GM18858 (cell line): ENCODE data around the gene CATSPER4.
A peak's percentile ranks its signal among the peaks of the same experiment; 100 is the strongest.

Experiments used
- ATAC-seq: cut with Tn5 transposase; IDR thresholded peaks from one replicate; pipeline ENCODE4 v1.9.1; 2021; ENCODE audit not compliant: unreplicated experiment

The CATSPER4 gene

DNA sequence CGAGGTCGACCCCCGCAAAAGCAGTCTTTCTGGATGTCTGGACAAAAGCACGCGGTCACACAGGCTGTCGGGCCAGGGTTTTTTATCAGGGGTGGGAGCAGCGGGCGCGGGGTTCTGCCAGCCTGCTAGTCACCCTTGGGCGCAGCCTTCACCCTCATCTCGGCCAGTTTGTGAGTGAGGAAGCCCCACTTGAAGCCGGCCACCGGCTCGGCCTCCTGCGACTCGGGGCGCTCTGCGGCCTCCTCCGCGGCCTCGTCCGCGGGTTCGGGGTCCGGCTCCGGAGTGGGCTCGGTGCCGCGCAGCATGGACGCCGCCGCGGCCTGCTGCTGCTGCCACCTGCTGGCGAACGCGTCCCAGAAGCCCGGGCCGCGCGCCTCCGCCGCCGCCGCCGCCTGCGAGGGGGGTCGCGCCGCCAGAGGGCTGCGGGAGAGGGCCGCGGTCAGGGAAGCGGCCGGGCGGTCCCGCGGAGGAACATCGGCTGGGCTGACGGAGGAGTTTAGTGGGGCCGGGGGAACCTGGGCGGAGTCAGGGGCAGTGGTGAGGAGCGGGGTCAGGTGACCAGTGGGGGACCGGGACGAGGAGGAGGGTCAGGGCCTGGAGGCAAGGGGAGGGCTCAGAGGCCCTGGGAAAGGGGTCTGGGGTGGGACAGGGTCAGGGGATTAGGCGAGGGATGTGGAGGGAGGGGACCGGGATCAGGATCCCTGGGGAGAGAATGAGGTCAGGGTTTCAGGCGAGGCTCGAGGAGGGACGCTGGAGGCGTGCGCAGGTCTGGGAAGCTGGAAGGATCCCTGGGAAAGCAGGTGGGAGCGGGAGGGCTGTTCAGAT, 26.2 kb upstream of the CATSPER4 start:
- ATAC-seq = no peak

DNA sequence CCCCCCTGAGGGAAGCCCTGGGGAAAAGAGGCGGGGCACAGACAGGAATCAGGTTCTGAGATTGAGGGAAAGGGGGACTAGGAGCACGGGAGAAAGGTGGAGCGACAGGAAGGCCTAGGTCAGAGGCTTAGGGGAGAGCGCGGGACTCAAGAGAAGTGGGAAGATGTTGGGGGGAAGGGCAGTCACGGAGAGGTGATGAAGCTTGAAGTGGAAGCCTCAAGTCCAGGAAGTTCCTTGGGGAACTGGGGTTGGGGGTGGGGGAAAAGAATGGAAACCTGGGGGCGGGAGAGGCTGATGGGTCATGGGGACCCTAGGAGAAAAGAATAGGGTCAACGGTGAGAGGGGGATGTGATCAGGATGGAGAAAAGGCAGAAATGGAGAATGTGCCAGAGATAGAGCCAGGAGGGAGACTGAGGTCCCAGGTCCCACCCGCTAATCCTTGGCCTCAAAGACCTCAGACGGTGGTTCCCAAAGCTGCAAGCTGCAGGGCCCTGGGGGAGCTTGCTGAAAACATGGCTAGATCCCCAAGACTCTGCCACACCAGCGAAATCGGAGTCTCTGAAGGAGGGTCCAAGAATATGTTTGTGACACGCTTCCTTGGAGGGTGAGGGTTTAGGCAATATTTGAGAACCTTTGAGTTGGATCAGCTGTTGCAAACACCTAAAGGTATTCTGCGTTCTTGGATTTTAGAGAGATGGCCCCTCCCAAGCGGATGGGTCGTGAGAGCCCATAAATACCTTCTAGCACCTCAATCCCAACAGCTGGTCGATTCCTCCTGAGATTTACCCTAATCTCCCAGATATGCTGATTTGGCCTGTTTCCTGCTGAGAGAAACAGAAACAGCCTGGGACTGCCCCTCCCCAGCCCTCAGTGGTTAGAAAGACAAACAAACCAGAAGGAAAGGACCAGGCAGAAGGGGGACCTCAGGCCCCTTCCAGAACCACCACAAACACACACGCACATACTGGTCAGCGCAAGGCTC, 25.2 kb upstream of the CATSPER4 start:
- ATAC-seq = no peak

- no peak for ATAC-seq
Measured at GRCh38 chr1:26166719-26167281, 23.6 kb upstream of the CATSPER4 start.

- no peak for ATAC-seq
Measured at GRCh38 chr1:26168410-26169197, 21.8 kb upstream of the CATSPER4 start, which contains the start of gene C1orf232. Gene C1orf232 (minus strand): TSS chr1:26168963. CDS start chr1:26168499, 464 bp downstream.

- no peak for ATAC-seq
Measured at GRCh38 chr1:26169198-26169554, 21.2 kb upstream of the CATSPER4 start.

GRCh38 chr1:26169669-26170471, 20.5 kb upstream of the CATSPER4 start, which contains the start of gene ZNF593:
Gene ZNF593 (plus strand): TSS chr1:26169908. CDS start chr1:26169984, 76 bp downstream.
- ATAC-seq = peak; percentile 69

- no peak for ATAC-seq
Measured at GRCh38 chr1:26170472-26170821, 20.0 kb upstream of the CATSPER4 start.

GRCh38 chr1:26171084-26172072, 19.0 kb upstream of the CATSPER4 start, which contains the start of gene ZNF593OS:
Gene ZNF593OS (minus strand): TSS chr1:26171832. CDS start chr1:26171661, 171 bp downstream.
- ATAC-seq = no peak

DNA sequence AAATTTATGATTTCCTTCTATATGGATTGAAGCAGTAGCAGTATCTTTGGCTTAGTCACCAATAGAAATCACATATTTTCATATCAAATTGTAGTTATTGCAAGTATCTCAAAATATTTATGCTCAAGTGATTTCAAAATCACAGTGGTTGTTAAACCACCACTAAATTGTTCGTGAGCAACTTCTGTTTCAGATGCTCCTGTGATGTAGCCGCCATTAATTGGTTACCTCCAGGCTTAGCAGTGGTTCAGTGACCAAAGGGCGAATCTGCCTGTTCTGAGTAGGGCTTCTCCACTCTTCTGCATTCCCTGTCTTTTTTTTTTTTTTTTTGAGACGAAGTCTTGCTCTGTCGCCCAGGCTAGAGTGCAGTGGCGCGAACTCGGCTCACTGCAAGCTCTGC, 15.1 kb upstream of the CATSPER4 start:
- ATAC-seq = no peak

- ATAC-seq = no peak
Measured at GRCh38 chr1:26177182-26177684, 13.2 kb upstream of the CATSPER4 start, which contains the start of gene CNKSR1. Gene CNKSR1 (plus strand): TSS chr1:26177491. CDS start chr1:26177548, 57 bp downstream.

GRCh38 chr1:26180010-26180506, 10.3 kb upstream of the CATSPER4 start:
- ATAC-seq = no peak

- ATAC-seq = no peak
Measured at GRCh38 chr1:26181586-26182382, 8.6 kb upstream of the CATSPER4 start.

GRCh38 chr1:26182383-26182696, 8.1 kb upstream of the CATSPER4 start:
- no peak for ATAC-seq

GRCh38 chr1:26184086-26184485, 6.3 kb upstream of the CATSPER4 start:
- no peak for ATAC-seq

GRCh38 chr1:26184883-26185282, 5.5 kb upstream of the CATSPER4 start:
- no peak for ATAC-seq

GRCh38 chr1:26187882-26188281, 2.5 kb upstream of the CATSPER4 start:
- ATAC-seq = no peak

DNA sequence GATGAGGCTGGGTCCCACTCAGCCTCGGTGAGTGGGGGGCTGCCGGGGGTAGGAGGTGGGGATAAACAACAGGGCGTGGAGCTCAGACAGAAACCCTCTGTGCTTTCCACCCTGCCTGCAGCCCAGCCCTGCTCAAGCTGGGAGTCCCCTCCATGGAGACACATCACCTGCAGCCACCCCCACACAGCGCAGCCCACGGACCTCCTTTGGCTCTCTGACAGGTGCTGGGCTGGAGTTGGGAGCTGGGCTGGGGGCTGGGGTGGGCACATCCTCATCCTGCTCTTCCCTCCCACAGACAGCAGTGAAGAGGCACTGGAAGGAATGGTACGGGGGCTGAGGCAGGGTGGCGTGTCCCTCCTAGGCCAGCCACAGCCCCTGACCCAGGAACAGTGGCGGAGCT, 1.9 kb upstream of the CATSPER4 start:
- ATAC-seq = no peak
